GM23248 (cell line): Measurements from ENCODE around the gene DESI1. TPM values are rescaled to one million over a fixed set of nuclear protein-coding genes. Genes with fewer than 3 reads are reported as not detected.

Experiments used
- DNase-seq: peaks from one replicate; pipeline ENCODE4 v3.0.0-alpha.2; 2015
- H2AFZ ChIP-seq: fragments of 200-600 bp; sonication (generic); 2 replicates; pipeline ENCODE4 v1.6.1; 2016; ENCODE audit warnings: antibody characterized with exemption
- H3F3A ChIP-seq: fragments of 200-600 bp; sonication (generic); 2 replicates; pipeline ENCODE4 v1.6.1; 2016; ENCODE audit warnings: mild to moderate bottlenecking, antibody characterized with exemption, mixed run types; ENCODE audit not compliant: insufficient read depth
- H3K27ac ChIP-seq: fragments of 200-600 bp; sonication (generic); 2 replicates; pipeline ENCODE4 v1.5.1; 2016; ENCODE audit warnings: mild to moderate bottlenecking
- H3K27me3 ChIP-seq: fragments of 200-600 bp; sonication (generic); replicated peaks from 2 replicates; pipeline ENCODE4 v1.6.1; 2016; ENCODE audit warnings: mild to moderate bottlenecking; ENCODE audit not compliant: insufficient read depth
- H3K36me3 ChIP-seq: fragments of 200-600 bp; sonication (generic); 2 replicates; pipeline ENCODE4 v1.6.1; 2016; ENCODE audit warnings: low read depth, mild to moderate bottlenecking
- H3K4me1 ChIP-seq: fragments of 200-600 bp; sonication (generic); 2 replicates; pipeline ENCODE4 v1.6.1; 2016; ENCODE audit warnings: mild to moderate bottlenecking; ENCODE audit not compliant: insufficient read depth
- H3K4me2 ChIP-seq: fragments of 200-600 bp; sonication (generic); one replicate; pipeline ENCODE4 v1.6.1; 2016; ENCODE audit warnings: mild to moderate bottlenecking; ENCODE audit not compliant: unreplicated experiment
- H3K4me3 ChIP-seq: fragments of 200-600 bp; sonication (generic); 2 replicates; pipeline ENCODE4 v1.5.1; 2016; ENCODE audit warnings: mild to moderate bottlenecking
- H3K79me2 ChIP-seq: fragments of 200-600 bp; sonication (generic); 2 replicates; pipeline ENCODE4 v1.6.1; 2016; ENCODE audit warnings: mild to moderate bottlenecking; ENCODE audit not compliant: insufficient read depth
- H3K9ac ChIP-seq: fragments of 200-600 bp; sonication (generic); 2 replicates; pipeline ENCODE4 v1.6.1; 2016; ENCODE audit warnings: mild to moderate bottlenecking
- H3K9me2 ChIP-seq: fragments of 200-600 bp; sonication (generic); 2 replicates; pipeline ENCODE4 v1.6.1; 2016; ENCODE audit warnings: mixed run types, mild to moderate bottlenecking, moderate library complexity; ENCODE audit not compliant: insufficient read depth
- H3K9me3 ChIP-seq: fragments of 200-600 bp; sonication (generic); one replicate; pipeline ENCODE4 v1.6.1; 2017; ENCODE audit warnings: low read depth
- H4K20me1 ChIP-seq: fragments of 200-600 bp; sonication (generic); 2 replicates; pipeline ENCODE4 v1.6.0; 2016; ENCODE audit not compliant: insufficient read depth
- EZH2 ChIP-seq: fragments of 200-600 bp; sonication (generic); IDR thresholded peaks from 2 replicates; pipeline ENCODE4 v1.6.1; 2018; ENCODE audit warnings: antibody characterized with exemption, mild to moderate bottlenecking; ENCODE audit not compliant: insufficient read depth, poor library complexity, severe bottlenecking
- EZH2phosphoT487 ChIP-seq: fragments of 200-600 bp; sonication (generic); IDR thresholded peaks from 2 replicates; pipeline ENCODE4 v1.6.1; 2018; ENCODE audit warnings: antibody characterized with exemption, moderate library complexity, mild to moderate bottlenecking, low read depth; ENCODE audit not compliant: insufficient read depth
- WGBS, 2 experiments: methylation state at CpG; one replicate each; pipeline ENCODE4 v1.1.6; 2015 to 2017; ENCODE audit warnings: low lambda C conversion rate in 2 of 2, low coverage in 1 of 2; ENCODE audit errors: missing lambda C conversion rate in 2 of 2; 5-methylcytosine and 5-hydroxymethylcytosine counted together
- in situ Hi-C: fragments of 300-500 bp; cut with MboI; formaldehyde crosslinking; loops from 2 replicates; pipeline ENCODE4 v1.15.0; 2020
- polyA plus RNA-seq: library from polyadenylated mRNA; unstranded; fragments of >200 nt; fragmentation: Nextera tagmentation; extraction: Ambion mirVana; gene quantifications from 2 replicates; pipeline ENCODE4 v1.2.1, GENCODE V29; 2016
- total RNA-seq: library from RNA; depleted of rRNA; stranded (reverse); fragments of >200 nt; shearing (Covaris generic); gene quantifications from 2 replicates; pipeline ENCODE4 v1.2.3, GENCODE V29; 2014

DESI1 gene
- total and polyA plus RNA-seq, 2 experiments from 2014 or later = 42.2 to 44.3 TPM

DNA sequence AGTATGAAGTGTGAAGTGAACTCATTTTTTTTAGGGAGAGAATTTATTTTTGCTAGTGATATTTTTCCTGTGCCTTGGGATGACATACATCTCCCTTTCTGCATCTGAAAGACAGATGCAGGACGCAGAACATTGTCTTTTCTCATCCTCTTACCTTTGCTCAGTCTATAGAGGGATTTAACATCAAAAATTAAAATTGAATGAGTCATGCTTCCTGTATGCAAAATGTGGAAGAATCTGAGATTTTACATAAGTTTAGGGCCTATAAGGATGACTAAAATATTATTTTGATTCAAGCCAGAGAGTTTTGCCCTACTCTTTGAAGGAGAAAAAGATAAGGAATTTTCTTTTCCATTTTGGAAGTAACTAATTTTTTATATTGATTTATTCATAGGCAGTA lies 27.6 kb upstream of the DESI1 start:
- no peak overlapping the region for H3K27ac ChIP-seq
- no peak for TF ChIP-seq EZH2
- no peak for TF ChIP-seq EZH2phosphoT487
- H3K9me3 ChIP-seq = no peaks in the 10 kb centered on the region
- no peak overlapping the region for H3K9ac ChIP-seq
- no peaks in the 10 kb centered on the region for H3F3A ChIP-seq
- 91 to 98% methylated on average over 1 of the region's 1 CpG for WGBS, 2 experiments
- peaks cover 65% of the 10 kb centered on the region for H3K36me3 ChIP-seq
- peaks cover 82% of the 10 kb centered on the region for H3K79me2 ChIP-seq
- H3K4me2 ChIP-seq = no peak overlapping the region
- no peaks in the 10 kb centered on the region for H3K9me2 ChIP-seq
- in situ Hi-C loops = no loop called here
- no peak for DNase-seq
- H3K4me1 ChIP-seq = 0 out of 2 replicates have a peak, but pooled peaks cover 4% of the 10 kb centered on the region
- H2AFZ ChIP-seq = no peak overlapping the region
- no peaks in the 10 kb centered on the region for H4K20me1 ChIP-seq
- no peaks in the 10 kb centered on the region for H3K27me3 ChIP-seq
- no peak overlapping the region for H3K4me3 ChIP-seq

GRCh38 chr22:41647771-41648170 lies 26.9 kb upstream of the DESI1 start:
- H3K9me2 ChIP-seq = no peaks in the 10 kb centered on the region
- peaks cover 82% of the 10 kb centered on the region for H3K79me2 ChIP-seq
- H3K36me3 ChIP-seq = peaks cover 65% of the 10 kb centered on the region
- H3K27me3 ChIP-seq = no peaks in the 10 kb centered on the region
- H3F3A ChIP-seq = no peaks in the 10 kb centered on the region
- H3K4me1 ChIP-seq = 0 out of 2 replicates have a peak, but pooled peaks cover 4% of the 10 kb centered on the region
- TF ChIP-seq EZH2phosphoT487 = no peak
- TF ChIP-seq EZH2 = no peak
- H3K4me2 ChIP-seq = no peak overlapping the region
- no peak overlapping the region for H3K9ac ChIP-seq
- H3K9me3 ChIP-seq = no peaks in the 10 kb centered on the region
- 74 to 88% methylated on average over 2 to 3 of the region's 3 CpGs for WGBS, 2 experiments
- in situ Hi-C loops = no loop called here
- no peak overlapping the region for H3K27ac ChIP-seq
- no peaks in the 10 kb centered on the region for H4K20me1 ChIP-seq
- no peak overlapping the region for H3K4me3 ChIP-seq
- no peak for DNase-seq
- H2AFZ ChIP-seq = no peak overlapping the region

GRCh38 chr22:41642331-41643110 lies 21.7 kb upstream of the DESI1 start:
- WGBS, 2 experiments = 81 to 85% methylated on average over 6 of the region's 6 CpGs
- Histone ChIP-seq H3K79me2 (peaks cover 96% of the 10 kb centered on the region), H3K27ac (peak overlapping the region; percentile 25), H3F3A (peaks cover 12% of the 10 kb centered on the region), H3K27me3 (no peaks in the 10 kb centered on the region), H3K4me2 (no peak overlapping the region), H3K36me3 (peaks cover 58% of the 10 kb centered on the region), H3K4me3 (no peak overlapping the region), H3K9ac (no peak overlapping the region), H3K4me1 (peaks cover 6% of the 10 kb centered on the region; the same call in 1 of the 2 replicates), H3K9me2 (no peaks in the 10 kb centered on the region), H2AFZ (no peak overlapping the region), H4K20me1 (no peaks in the 10 kb centered on the region), H3K9me3 (no peaks in the 10 kb centered on the region)
- TF ChIP-seq EZH2 = no peak
- TF ChIP-seq EZH2phosphoT487 = no peak
- in situ Hi-C loops = no loop called here
- peak; percentile 60 for DNase-seq

GRCh38 chr22:41641854-41642253 lies 21.0 kb upstream of the DESI1 start:
- no peak for DNase-seq
- 82 to 88% methylated on average over 7 of the region's 7 CpGs for WGBS, 2 experiments
- Histone ChIP-seq H3K9me2 (no peaks in the 10 kb centered on the region), H3K27ac (peak overlapping the region; percentile 25; the same call in 1 of the 2 replicates), H3K79me2 (peaks cover 96% of the 10 kb centered on the region), H3F3A (peaks cover 12% of the 10 kb centered on the region), H3K4me3 (no peak overlapping the region), H3K4me1 (peaks cover 6% of the 10 kb centered on the region; the same call in 1 of the 2 replicates), H3K4me2 (no peak overlapping the region), H3K9ac (no peak overlapping the region), H3K9me3 (no peaks in the 10 kb centered on the region), H3K36me3 (peaks cover 63% of the 10 kb centered on the region), H4K20me1 (no peaks in the 10 kb centered on the region), H2AFZ (no peak overlapping the region), H3K27me3 (no peaks in the 10 kb centered on the region)
- TF ChIP-seq EZH2 (no peak), EZH2phosphoT487 (no peak)
- in situ Hi-C loops = no loop called here
